Fibroblast of pulmonary artery (primary cell): ENCODE data around the gene TP53TG3.
"Not testable (repeated sequence)": the region's sequence is repeated elsewhere in the genome, so short reads cannot be mapped to it uniquely, and the experiment has no call there.

Experiments
- DNase-seq: peaks from one replicate; pipeline ENCODE4 v3.0.0-alpha.2; 2010; ENCODE audit warnings: low read depth
- H3K4me3 ChIP-seq: replicated peaks from 2 replicates; pipeline ENCODE4 v1.5.1; 2011; ENCODE audit warnings: low read depth, mild to moderate bottlenecking, control low read depth, low read length, moderate library complexity

The TP53TG3 gene, protein sequence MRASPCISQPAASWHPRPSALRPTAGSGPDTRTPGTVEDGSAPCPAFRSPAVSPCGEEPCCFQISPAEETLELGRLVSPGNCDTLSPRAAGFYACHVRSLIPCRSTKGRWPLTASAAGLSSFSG

DNA sequence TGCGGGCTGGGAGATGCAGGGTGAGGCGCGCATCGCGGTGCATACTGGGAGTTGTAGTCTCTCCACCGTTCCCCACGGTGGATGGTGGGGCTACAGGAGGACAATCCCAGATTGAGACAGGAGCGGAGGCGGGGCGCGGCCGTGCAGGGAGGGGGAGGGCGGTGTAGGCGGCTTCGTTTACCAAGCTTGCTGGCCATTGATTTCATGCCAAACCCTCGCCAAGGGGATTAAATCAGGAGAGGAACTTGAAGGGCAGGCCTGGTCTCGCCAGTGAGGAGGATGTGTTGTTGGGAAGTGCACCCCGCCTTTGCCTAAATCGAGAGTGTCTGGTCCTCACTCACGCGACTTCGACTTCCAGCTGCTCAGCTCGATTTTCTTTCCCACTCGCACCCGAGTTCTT, at the start of gene TP53TG3:
Gene TP53TG3 (minus strand): TSS at position 101 of the 400 bp plus-strand sequence. CDS start 68 bp downstream, at position 33.
- DNase-seq, H3K4me3 ChIP-seq: not testable (repeated sequence)

DNA sequence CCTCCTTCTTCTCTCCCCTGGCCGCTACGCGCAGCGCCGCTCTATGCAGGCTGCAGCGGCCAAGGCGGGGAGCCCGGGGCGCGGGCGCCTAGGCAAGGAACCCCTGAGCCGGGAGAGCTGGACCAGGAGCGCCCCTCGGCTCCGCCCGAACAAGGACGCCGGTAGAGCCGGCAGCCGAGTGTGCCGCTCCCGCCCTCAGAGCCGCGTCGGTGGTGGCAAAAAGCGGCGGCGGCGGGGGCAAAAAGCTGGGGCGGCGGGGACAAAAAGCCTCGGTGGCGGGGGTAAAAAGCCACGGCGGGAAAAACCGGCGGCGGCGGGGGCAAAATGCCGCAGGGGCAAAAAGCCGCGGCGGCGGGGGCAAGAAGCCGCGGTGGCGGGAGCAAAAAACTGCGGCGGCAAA, 25.1 kb downstream of the TP53TG3 start:
- H3K4me3 ChIP-seq, DNase-seq: not testable (repeated sequence)

DNA sequence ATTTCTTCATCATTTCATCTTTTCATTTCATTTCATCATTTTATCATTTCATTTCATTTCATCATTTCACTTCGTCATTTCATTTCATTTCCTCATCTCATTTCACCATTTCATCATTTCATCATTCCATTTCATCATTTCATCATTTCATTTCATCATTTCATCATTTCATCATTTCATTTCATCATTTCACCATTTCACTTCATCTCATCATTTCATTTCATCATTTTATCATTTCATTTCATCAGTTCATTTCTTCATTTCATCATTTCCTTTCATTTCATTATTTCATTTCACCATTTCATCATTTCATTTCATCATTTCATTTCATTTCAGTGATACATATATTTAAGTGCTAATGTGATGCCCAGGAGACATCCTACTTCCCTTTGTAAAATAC, 28.4 kb downstream of the TP53TG3 start:
- not testable (repeated sequence) for DNase-seq, H3K4me3 ChIP-seq

DNA sequence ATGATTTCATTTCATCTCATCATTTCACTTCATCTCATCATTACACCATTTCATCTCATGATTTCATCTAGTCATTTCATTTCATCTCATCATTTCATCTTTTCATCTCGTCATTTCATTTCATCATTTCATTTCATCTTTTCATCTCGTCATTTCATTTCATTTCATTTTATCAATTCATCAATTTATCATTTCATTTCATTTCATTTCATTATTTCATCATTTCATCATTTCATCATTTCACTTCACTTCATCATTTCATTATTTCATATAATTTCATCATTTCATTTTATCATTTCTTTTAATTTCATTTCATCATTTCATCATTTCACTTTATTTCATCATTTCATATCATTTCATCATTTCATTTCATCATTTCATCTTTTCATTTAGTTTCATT, 29.2 kb downstream of the TP53TG3 start:
- not testable (repeated sequence) for DNase-seq, H3K4me3 ChIP-seq

DNA sequence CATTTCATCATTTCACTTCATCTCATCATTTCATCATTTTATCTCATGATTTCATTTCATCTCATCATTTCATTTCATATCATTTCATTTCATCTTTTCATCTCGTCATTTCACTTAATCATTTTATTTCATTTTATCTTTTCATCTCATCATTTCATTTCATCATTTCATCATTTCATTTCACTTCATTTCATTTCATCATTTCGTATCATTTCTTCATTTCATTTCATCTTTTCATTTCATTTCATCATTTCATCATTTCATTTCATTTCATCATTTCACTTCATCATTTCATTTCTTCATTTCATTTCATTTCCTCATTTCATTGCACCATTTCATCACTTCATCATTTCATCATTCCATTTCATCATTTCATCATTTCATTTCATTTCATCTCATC, 29.8 kb downstream of the TP53TG3 start:
- not testable (repeated sequence) for DNase-seq, H3K4me3 ChIP-seq

DNA sequence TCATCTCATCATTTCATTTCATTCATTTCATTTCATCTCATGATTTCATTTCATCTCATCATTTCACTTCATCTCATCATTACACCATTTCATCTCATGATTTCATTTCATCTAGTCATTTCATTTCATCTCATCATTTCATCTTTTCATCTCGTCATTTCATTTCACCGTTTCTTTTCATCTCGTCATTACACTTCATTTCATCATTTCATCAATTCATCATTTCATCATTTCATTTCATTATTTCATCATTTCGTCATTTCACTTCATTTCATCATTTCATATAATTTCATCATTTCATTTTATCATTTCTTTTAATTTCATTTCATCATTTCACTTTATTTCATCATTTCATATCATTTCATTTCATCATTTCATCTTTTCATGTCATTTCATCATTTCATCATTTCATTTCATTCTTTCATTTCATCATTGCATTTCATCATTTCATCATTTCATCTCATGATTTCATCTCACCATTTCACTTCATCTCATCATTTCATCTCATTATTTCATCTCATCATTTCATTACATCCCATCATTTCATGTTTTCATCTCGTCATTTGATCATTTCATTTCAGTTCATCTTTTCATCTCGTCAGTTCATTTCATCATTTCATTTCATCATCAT, 30.6 kb downstream of the TP53TG3 start:
- H3K4me3 ChIP-seq, DNase-seq: not testable (repeated sequence)

DNA sequence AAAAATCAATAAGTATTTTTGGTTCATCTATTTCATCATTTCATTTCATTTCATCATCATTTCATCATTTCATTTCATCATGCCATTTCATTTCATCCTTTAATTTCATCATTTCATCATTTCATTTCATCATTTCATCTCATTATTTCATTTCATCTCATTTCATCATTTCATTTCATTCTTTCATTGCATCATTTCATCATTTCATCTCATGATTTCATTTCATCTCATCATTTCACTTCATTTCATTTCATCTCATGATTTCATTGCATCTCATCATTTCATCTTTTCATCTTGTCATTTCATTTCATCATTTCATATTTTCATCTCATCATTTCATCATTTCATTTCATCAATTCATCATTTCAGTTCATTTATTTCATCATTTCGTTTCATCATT, 31.2 kb downstream of the TP53TG3 start:
- not testable (repeated sequence) for DNase-seq, H3K4me3 ChIP-seq

DNA sequence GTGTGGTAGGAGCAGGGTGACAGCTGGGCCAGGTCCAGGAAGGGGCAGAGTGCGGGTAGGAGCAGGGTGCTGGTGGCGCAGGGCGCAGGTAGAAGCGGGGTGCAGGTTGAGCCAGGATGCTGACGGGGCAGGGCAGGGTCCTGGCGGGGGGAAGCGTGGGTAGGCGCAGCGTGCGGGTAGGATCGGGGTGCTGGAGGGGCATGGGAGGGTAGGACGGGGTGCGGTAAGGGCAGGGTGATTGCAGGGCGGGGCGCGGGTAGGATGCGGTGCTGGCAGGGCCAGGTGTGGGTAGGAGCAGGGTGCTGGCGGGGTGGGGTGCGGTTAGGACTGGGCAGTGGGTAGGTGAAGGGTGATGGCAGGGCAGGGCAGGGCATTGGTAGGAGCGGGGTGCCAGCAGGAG, 38.4 kb downstream of the TP53TG3 start:
- H3K4me3 ChIP-seq, DNase-seq: not testable (repeated sequence)

DNA sequence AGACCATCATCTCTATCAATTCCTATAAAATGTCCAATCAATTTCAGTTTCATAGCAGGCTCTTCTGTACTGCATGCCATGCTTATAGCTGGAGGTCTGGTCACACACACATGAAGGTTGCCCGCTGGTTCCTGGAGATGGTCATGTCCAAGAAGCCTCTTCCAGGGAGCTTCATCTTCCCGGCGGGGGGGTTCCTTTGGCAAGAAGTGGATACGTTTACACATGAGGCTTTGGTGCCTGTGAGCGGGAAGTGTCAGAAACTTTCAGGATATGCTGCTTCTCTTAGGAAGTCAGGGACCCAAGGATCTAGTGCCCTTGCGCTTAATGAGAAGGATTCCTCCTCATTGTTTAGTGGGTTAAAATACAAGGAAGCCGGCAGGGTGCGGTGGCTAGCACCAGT, 43.9 kb downstream of the TP53TG3 start:
- not testable (repeated sequence) for DNase-seq

More for the DNA sequence above, 43.9 kb downstream of the TP53TG3 start:
- not testable (repeated sequence) for H3K4me3 ChIP-seq
